T-cell (primary cell): ENCODE data around the gene ANO10. TPM values are rescaled to one million over a fixed set of nuclear protein-coding genes. Genes with fewer than 3 reads are reported as not detected.
A peak's percentile ranks its signal among the peaks of the same experiment; 100 is the strongest.

Experiments used
- ATAC-seq, 4 experiments: fragments of 200-7000 bp in 3 of 4; fragments of 150-1000 bp in 1 of 4; cut with Tn5 transposase; replicated peaks in 1 of 4; 1 replicate in 3 of 4; 2 replicates in 1 of 4; pipeline ENCODE4 v1.10.0; 2021; ENCODE audit warnings: moderate library complexity in 3 of 4, mild to moderate bottlenecking in 2 of 4, moderate number of reproducible peaks in 1 of 4
- CTCF ChIA-PET, 2 donors: fragments of 300-600 bp; sonication (Branson Sonifier 250); formaldehyde crosslinking; loops; one replicate each; lab custom pipeline; 2022; ENCODE audit warnings: antibody characterized with exemption in 2 of 2; lab: Charles Lee
- POLR2A ChIA-PET, 2 donors: fragments of 300-600 bp; sonication (Branson Sonifier 250); formaldehyde crosslinking; loops; one replicate each; lab custom pipeline; 2022; ENCODE audit warnings: antibody characterized with exemption in 2 of 2; lab: Charles Lee
- DNase-seq, 35 experiments: peaks; one replicate each; pipeline versions ENCODE4 v3.0.0 to v3.0.0-alpha.2; 2013 to 2023
- H3K27ac ChIP-seq: one replicate; pipeline ENCODE4 v1.5.1; 2013; ENCODE audit warnings: low read length
- H3K27me3 ChIP-seq, 2 experiments: replicated peaks in 1 of 2; 1 replicate in 1 of 2; 2 replicates in 1 of 2; pipeline versions ENCODE4 v1.6.1 to v1.7.0; 2013; ENCODE audit warnings: low read length in 1 of 2, mixed read lengths in 1 of 2; ENCODE audit not compliant: control insufficient read depth in 2 of 2, insufficient read depth in 2 of 2; ENCODE audit errors: extremely low read depth in 1 of 2
- H3K36me3 ChIP-seq, 2 donors: 1 replicate in 1 of 2; 2 replicates in 1 of 2; pipeline versions ENCODE4 v1.6.1 to v1.7.0; 2013; ENCODE audit warnings: low read length in 1 of 2; ENCODE audit not compliant: control insufficient read depth in 2 of 2, insufficient read depth in 1 of 2; ENCODE audit errors: extremely low read depth in 1 of 2
- H3K4me1 ChIP-seq, 2 experiments: 1 replicate in 1 of 2; 2 replicates in 1 of 2; pipeline versions ENCODE4 v1.6.1 to v1.7.0; 2013; ENCODE audit warnings: low read length in 2 of 2, mixed read lengths in 1 of 2; ENCODE audit not compliant: insufficient read depth in 2 of 2, control insufficient read depth in 1 of 2; ENCODE audit errors: extremely low read depth in 1 of 2
- H3K4me3 ChIP-seq, 2 donors: 1 replicate in 1 of 2; 2 replicates in 1 of 2; pipeline versions ENCODE4 v1.5.1 to v1.7.0; 2013; ENCODE audit warnings: mild to moderate bottlenecking in 2 of 2, low read length in 1 of 2, moderate library complexity in 1 of 2; ENCODE audit not compliant: control insufficient read depth in 1 of 2; ENCODE audit errors: extremely low read depth in 1 of 2
- H3K9me3 ChIP-seq: 2 replicates; pipeline ENCODE4 v1.7.0; 2013
- H3K27ac Mint-ChIP-seq, 2 donors: one replicate each; pipeline ENCODE4 v1.8.0; 2020 to 2021; ENCODE audit warnings: mild to moderate bottlenecking in 2 of 2, mixed read lengths in 2 of 2
- H3K27me3 Mint-ChIP-seq, 2 donors: one replicate each; pipeline ENCODE4 v1.8.0; 2021 to 2022; ENCODE audit warnings: mixed read lengths in 2 of 2
- H3K36me3 Mint-ChIP-seq: one replicate; pipeline ENCODE4 v1.8.0; 2021; ENCODE audit warnings: mixed read lengths
- H3K4me1 Mint-ChIP-seq, 3 donors: one replicate each; pipeline ENCODE4 v1.8.0; 2020 to 2022; ENCODE audit warnings: mixed read lengths in 3 of 3, mild to moderate bottlenecking in 1 of 3
- H3K4me3 Mint-ChIP-seq, 3 donors: one replicate each; pipeline ENCODE4 v1.8.0; 2020 to 2022; ENCODE audit warnings: mild to moderate bottlenecking in 3 of 3, mixed read lengths in 3 of 3, moderate library complexity in 3 of 3
- H3K9me3 Mint-ChIP-seq, 3 donors: one replicate each; pipeline ENCODE4 v1.8.0; 2020 to 2022; ENCODE audit warnings: mixed read lengths in 3 of 3
- WGBS: methylation state at CpG from one replicate; pipeline ENCODE4 v1.1.5; 2013; ENCODE audit warnings: missing lambda C conversion rate; ENCODE audit not compliant: insufficient coverage; 5-methylcytosine and 5-hydroxymethylcytosine counted together
- total RNA-seq, 35 experiments: library from RNA in 6 of 35; stranded (reverse) in 6 of 35; fragments of 120-200 nt in 1 of 35; gene quantifications; one replicate each; pipeline versions ENCODE4 v1.2.1 to v1.2.4 and lab custom pipeline; 2013 to 2026

Gene ANO10
- total RNA-seq, 5 donors from 2014 or later (not counting 1 experiment from before 2014, with no cell fraction given) = 8.4 to 12.3 (median 9.4) TPM

DNA sequence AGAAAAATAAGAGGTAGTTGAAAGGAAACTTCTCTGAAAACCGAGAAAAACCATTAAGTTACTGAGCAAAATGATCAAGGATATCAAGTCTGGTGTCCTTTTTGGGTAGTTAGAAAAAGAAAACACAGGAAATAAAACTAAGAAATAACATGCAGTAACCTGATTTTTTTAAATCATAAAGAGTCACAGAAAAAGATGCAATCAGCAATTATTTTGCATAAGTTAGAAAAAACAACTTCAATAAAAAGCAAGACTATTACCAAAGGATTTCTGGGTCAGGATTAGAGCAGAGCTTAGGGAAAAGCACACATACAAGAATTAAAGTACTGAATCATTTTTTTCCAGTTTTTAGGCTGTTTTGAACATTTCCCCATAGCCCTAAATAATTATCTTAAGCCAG lies 28.5 kb upstream of the ANO10 start:
- Mint-ChIP-seq H3K4me3 (no peak overlapping the region), H3K27ac (no peak overlapping the region)

DNA sequence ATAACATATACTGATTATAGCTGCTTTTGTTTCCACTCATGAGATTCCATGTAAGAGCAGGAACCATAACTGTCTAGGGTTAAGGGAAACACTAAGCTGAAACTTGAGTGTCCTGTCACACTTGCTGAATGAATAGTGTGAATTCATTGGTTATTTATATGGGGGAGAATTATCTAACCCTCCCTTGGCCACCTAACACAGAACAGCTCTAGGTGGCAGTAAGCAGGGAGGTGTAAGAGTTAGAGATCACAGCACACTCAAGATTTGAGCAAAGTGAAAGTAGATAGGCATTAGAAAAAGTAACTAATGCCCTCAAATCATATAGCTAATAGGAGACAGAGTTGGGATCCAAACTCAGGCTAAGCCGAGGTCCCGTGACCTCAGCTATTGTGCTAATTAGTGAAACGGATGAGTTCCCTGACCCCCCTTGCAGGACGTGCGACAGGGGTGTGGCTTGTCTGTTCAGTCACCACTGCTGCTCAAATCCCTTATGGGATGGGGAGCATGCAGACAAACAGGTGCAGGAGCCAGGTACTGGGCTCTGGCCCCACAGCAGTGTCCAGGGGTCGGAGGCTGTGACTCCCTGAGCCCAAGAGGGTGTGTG lies 27.7 kb upstream of the ANO10 start:
- no peaks in the 10 kb centered on the region for H3K9me3 Mint-ChIP-seq
- ChIA-PET CTCF (no interaction called here), POLR2A (no interaction called here)
- peak in 1 of 35 experiments; percentile 2 for DNase-seq
- H3K27ac ChIP-seq = no peak overlapping the region
- no peaks in the 10 kb centered on the region for H3K36me3 Mint-ChIP-seq
- H3K4me1 Mint-ChIP-seq = peaks cover 0 to 2% (median 0%) of the 10 kb centered on the region in 3 donors
- peak overlapping the region in 2 of 3 donors; percentile 9 to 39 for H3K4me3 Mint-ChIP-seq
- no peak overlapping the region for H3K27ac Mint-ChIP-seq
- ATAC-seq = peak in 1 of 4 experiments; percentile 23
- H3K27me3 Mint-ChIP-seq = peaks cover 18 to 20% of the 10 kb centered on the region in 2 donors
- no peaks in the 10 kb centered on the region for H3K4me1 ChIP-seq
- H3K4me3 ChIP-seq = no peak overlapping the region
- WGBS = 82% methylated on average over 6 of the region's 6 CpGs
- H3K27me3 ChIP-seq = peaks cover 0 to 18% of the 10 kb centered on the region in 2 experiments
- H3K36me3 ChIP-seq = no peaks in the 10 kb centered on the region
- H3K9me3 ChIP-seq = no peaks in the 10 kb centered on the region

More for the DNA sequence above, 28.5 kb upstream of the ANO10 start:
- Histone ChIP-seq H3K4me3 (no peak overlapping the region), H3K36me3 (no peaks in the 10 kb centered on the region), H3K4me1 (no peaks in the 10 kb centered on the region), H3K9me3 (no peaks in the 10 kb centered on the region), H3K27ac (no peak overlapping the region), H3K27me3 (peaks cover 0 to 12% of the 10 kb centered on the region in 2 experiments)
- Mint-ChIP-seq H3K9me3 (no peaks in the 10 kb centered on the region), H3K27me3 (peaks cover 18 to 20% of the 10 kb centered on the region in 2 donors), H3K4me1 (peaks cover 0 to 2% (median 0%) of the 10 kb centered on the region in 3 donors), H3K36me3 (no peaks in the 10 kb centered on the region)
- CTCF ChIA-PET = no interaction called here
- POLR2A ChIA-PET = no interaction called here
- DNase-seq (no peak), ATAC-seq (no peak)
- no CpG with 5 or more reads among the region's 1 CpG for WGBS

GRCh38 chr3:43648957-43649356 lies 27.1 kb upstream of the ANO10 start:
- Mint-ChIP-seq H3K36me3 (no peaks in the 10 kb centered on the region), H3K4me3 (no peak overlapping the region), H3K27ac (no peak overlapping the region), H3K27me3 (peaks cover 21 to 22% of the 10 kb centered on the region in 2 donors), H3K9me3 (no peaks in the 10 kb centered on the region), H3K4me1 (peaks cover 0 to 2% (median 0%) of the 10 kb centered on the region in 3 donors)
- DNase-seq (no peak), ATAC-seq (no peak)
- no peaks in the 10 kb centered on the region for H3K36me3 ChIP-seq
- POLR2A ChIA-PET = no interaction called here
- 95% methylated on average over 2 of the region's 3 CpGs for WGBS
- peaks cover 0 to 20% of the 10 kb centered on the region in 2 experiments for H3K27me3 ChIP-seq
- no peaks in the 10 kb centered on the region for H3K4me1 ChIP-seq
- H3K4me3 ChIP-seq = no peak overlapping the region
- CTCF ChIA-PET = no interaction called here
- H3K27ac ChIP-seq = no peak overlapping the region
- no peaks in the 10 kb centered on the region for H3K9me3 ChIP-seq

DNA sequence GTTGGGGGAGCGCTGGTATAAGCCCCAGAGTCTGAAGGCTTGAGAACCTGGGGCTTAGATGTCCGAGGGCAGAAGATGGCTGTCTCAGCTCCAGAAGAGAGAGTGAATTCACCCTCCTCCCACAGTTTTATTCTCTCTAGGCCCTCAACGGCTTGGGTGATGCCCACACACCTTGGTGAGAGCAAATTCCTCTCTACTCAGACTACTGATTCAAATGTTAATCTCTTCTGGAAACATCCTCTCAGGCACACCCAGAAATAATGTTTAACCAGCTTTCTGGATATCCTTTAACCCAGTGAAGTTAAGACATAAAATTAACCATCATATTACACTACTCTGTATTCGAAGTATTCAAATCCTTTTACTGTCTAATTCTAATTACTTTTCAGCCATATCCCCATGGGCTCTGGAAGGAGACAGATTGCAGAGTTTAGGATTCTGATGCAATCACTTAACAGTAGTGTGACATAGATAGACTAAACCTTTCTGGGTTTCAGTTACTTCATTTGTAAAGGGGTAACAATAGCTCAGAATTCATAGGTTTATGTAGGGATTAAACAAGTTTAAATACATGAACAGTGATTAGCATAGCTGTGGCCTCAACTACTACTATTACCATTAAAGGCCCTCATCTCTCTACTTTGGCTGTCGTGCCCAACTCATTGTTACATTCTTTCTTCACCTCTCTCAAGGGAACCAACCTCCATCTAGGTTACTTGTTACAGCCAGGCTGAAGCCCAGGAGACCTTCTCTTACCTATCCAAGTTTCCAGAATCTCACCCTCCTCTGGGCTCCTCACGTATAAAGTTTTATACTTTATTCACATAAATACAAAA lies 25.7 kb upstream of the ANO10 start:
- H3K36me3 ChIP-seq = no peaks in the 10 kb centered on the region
- H3K27me3 ChIP-seq = peaks cover 0 to 20% of the 10 kb centered on the region in 2 experiments
- H3K9me3 Mint-ChIP-seq = no peaks in the 10 kb centered on the region
- peaks cover 0 to 2% (median 0%) of the 10 kb centered on the region in 3 donors for H3K4me1 Mint-ChIP-seq
- no peak overlapping the region for H3K27ac ChIP-seq
- no peak overlapping the region for H3K4me3 Mint-ChIP-seq
- peaks cover 23 to 24% of the 10 kb centered on the region in 2 donors for H3K27me3 Mint-ChIP-seq
- WGBS = 58% methylated on average over 2 of the region's 6 CpGs
- DNase-seq (no peak), ATAC-seq (no peak)
- H3K4me1 ChIP-seq = no peaks in the 10 kb centered on the region
- no peaks in the 10 kb centered on the region for H3K9me3 ChIP-seq
- no peak overlapping the region for H3K4me3 ChIP-seq
- ChIA-PET POLR2A (no interaction called here), CTCF (no interaction called here)
- no peak overlapping the region for H3K27ac Mint-ChIP-seq
- no peaks in the 10 kb centered on the region for H3K36me3 Mint-ChIP-seq

DNA sequence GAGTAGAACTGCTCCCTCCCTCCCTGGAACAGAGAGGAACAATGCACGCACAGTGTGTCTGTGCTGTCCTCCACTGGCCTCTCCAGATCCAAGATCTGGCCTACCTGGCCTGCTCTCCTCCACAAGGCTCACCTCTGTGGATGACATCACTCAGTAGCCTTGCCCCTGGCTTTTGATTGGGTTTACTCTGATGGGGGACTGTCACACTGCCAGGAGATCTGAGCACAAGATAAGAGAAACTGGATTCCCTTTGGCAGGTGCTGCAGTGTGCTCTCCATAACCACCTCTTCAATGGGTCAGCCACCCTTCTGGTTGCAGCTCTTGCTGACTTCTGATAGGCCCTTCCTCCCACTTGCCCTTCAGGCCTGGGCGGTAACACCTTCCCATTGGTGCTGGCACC lies 22.6 kb upstream of the ANO10 start:
- WGBS = 95% methylated on average over 1 of the region's 2 CpGs
- no peaks in the 10 kb centered on the region for H3K9me3 Mint-ChIP-seq
- ChIA-PET POLR2A (no interaction called here), CTCF (no interaction called here)
- peaks cover 0 to 13% of the 10 kb centered on the region in 2 experiments for H3K27me3 ChIP-seq
- ATAC-seq (no peak), DNase-seq (no peak)
- no peak overlapping the region for H3K27ac Mint-ChIP-seq
- H3K36me3 ChIP-seq = no peaks in the 10 kb centered on the region
- H3K4me1 ChIP-seq = no peaks in the 10 kb centered on the region
- H3K27ac ChIP-seq = no peak overlapping the region
- H3K4me3 ChIP-seq = no peak overlapping the region
- no peaks in the 10 kb centered on the region for H3K4me1 Mint-ChIP-seq
- peaks cover 16 to 18% of the 10 kb centered on the region in 2 donors for H3K27me3 Mint-ChIP-seq
- no peak overlapping the region for H3K4me3 Mint-ChIP-seq
- no peaks in the 10 kb centered on the region for H3K9me3 ChIP-seq
- no peaks in the 10 kb centered on the region for H3K36me3 Mint-ChIP-seq

DNA sequence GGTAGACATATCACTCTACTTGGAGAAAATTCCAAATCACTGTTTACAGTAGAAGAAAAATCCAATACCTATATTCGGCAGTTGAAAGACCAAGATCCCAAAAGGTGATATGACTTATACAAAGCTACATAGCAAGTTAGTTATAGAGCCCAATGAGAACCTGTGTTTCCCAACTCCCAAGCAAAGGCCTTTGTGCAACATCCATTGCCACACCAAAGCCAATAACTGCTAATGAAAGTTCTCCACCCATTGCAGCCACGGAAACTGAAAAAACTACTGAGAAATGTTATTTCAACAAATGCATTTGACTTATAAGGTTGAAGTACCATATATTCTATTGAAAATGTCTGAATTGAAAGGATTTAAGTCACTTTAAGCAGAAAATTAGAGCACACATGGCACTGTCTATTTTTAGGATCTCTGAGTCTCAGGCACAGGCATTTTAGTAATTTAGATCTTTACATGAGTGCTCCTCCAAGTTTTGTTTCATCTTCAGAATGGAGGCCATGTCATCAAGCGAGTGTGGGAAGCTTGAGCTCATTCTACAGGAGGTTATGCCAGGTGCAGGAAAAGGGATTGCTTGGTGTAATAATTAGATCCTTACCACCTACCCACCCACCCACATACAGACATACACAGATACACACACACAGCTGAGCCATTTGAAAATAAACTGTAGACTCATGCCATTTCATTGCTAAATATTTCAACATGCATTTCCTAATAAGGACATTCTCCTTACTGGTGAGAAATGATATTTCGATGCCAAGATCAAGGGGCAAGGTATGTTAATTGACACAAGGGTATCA lies 19.7 kb upstream of the ANO10 start:
- H3K4me1 ChIP-seq = peaks cover 0 to 3% of the 10 kb centered on the region in 2 experiments
- no peaks in the 10 kb centered on the region for H3K36me3 ChIP-seq
- H3K27ac ChIP-seq = no peak overlapping the region
- Mint-ChIP-seq H3K36me3 (no peaks in the 10 kb centered on the region), H3K27ac (no peak overlapping the region), H3K4me3 (no peak overlapping the region), H3K9me3 (no peaks in the 10 kb centered on the region), H3K4me1 (peaks cover 4 to 6% (median 6%) of the 10 kb centered on the region in 3 donors), H3K27me3 (peaks cover 7 to 9% of the 10 kb centered on the region in 2 donors)
- ChIA-PET POLR2A (no interaction called here), CTCF (interaction anchor here in 1 of 2 donors (0.5 kb wide), 1 partner anchor 98 kb away, joined by 4 read pairs; no protein-coding TSS in a partner anchor)
- no peaks in the 10 kb centered on the region for H3K9me3 ChIP-seq
- ATAC-seq (no peak), DNase-seq (no peak)
- H3K4me3 ChIP-seq = no peak overlapping the region
- no CpG with 5 or more reads among the region's 4 CpGs for WGBS
- peaks cover 0 to 18% of the 10 kb centered on the region in 2 experiments for H3K27me3 ChIP-seq
